Measurements from ENCODE around the gene COLEC12.
A peak's percentile ranks its signal among the peaks of the same experiment; 100 is the strongest.

COLEC12 gene

GRCh38 chr18:518081-518480 is 17.6 kb upstream of the COLEC12 start:
- DNase-seq (ENCODE audit: low read depth): peak; percentile 74
- TF ChIP-seq CTCF (IDR thresholded peaks at IDR 0.05; ENCODE audit: low read length, missing control alignments): no peak
- H3K4me3 ChIP-seq (replicated peaks; ENCODE audit: low read depth, low read length): no peak overlapping the region

- H3K4me3 ChIP-seq (replicated peaks; ENCODE audit: low read depth, low read length): no peak overlapping the region
- no peak for TF ChIP-seq CTCF (IDR thresholded peaks at IDR 0.05; ENCODE audit: low read length, missing control alignments)
- DNase-seq (ENCODE audit: low read depth): peak; percentile 66
These were observed 15.3 kb upstream of the COLEC12 start for GRCh38 chr18:515838-516237.

GRCh38 chr18:515156-515815 is 14.8 kb upstream of the COLEC12 start:
- no peak overlapping the region for H3K4me3 ChIP-seq (replicated peaks; ENCODE audit: low read depth, low read length)
- no peak for TF ChIP-seq CTCF (IDR thresholded peaks at IDR 0.05; ENCODE audit: low read length, missing control alignments)
- peak; percentile 58 for DNase-seq (ENCODE audit: low read depth)

- no peak for TF ChIP-seq CTCF (IDR thresholded peaks at IDR 0.05; ENCODE audit: low read length, missing control alignments)
- no peak for DNase-seq (ENCODE audit: low read depth)
- H3K4me3 ChIP-seq (replicated peaks; ENCODE audit: low read depth, low read length): no peak overlapping the region
These were observed 13.5 kb upstream of the COLEC12 start for GRCh38 chr18:513826-514530.

GRCh38 chr18:512957-513356 is 12.5 kb upstream of the COLEC12 start:
- TF ChIP-seq CTCF (IDR thresholded peaks at IDR 0.05; ENCODE audit: low read length, missing control alignments): no peak
- H3K4me3 ChIP-seq (replicated peaks; ENCODE audit: low read depth, low read length): no peak overlapping the region
- DNase-seq (ENCODE audit: low read depth): no peak

- no peak for TF ChIP-seq CTCF (IDR thresholded peaks at IDR 0.05; ENCODE audit: low read length, missing control alignments)
- DNase-seq (ENCODE audit: low read depth): no peak
- no peak overlapping the region for H3K4me3 ChIP-seq (replicated peaks; ENCODE audit: low read depth, low read length)
These were observed 8.3 kb upstream of the COLEC12 start for GRCh38 chr18:508835-509234.

- H3K4me3 ChIP-seq (replicated peaks; ENCODE audit: low read depth, low read length): no peak overlapping the region
- TF ChIP-seq CTCF (IDR thresholded peaks at IDR 0.05; ENCODE audit: low read length, missing control alignments): no peak
- no peak for DNase-seq (ENCODE audit: low read depth)
These were observed 7.1 kb upstream of the COLEC12 start for GRCh38 chr18:507636-508035.
